Colon (tissue), 2 donors: ENCODE results near the gene KCTD20.
"Not testable (repeated sequence)": the region's sequence is repeated elsewhere in the genome, so short reads cannot be mapped to it uniquely, and the experiment has no call there.

Experiments
- FAIRE-seq: peaks from 2 replicates; lab custom pipeline; 2012; peaks lifted over from hg19 to GRCh38; lab: Jason Lieb, UNC
- donor health status: control.
- donor health status: control.

KCTD20 gene

DNA sequence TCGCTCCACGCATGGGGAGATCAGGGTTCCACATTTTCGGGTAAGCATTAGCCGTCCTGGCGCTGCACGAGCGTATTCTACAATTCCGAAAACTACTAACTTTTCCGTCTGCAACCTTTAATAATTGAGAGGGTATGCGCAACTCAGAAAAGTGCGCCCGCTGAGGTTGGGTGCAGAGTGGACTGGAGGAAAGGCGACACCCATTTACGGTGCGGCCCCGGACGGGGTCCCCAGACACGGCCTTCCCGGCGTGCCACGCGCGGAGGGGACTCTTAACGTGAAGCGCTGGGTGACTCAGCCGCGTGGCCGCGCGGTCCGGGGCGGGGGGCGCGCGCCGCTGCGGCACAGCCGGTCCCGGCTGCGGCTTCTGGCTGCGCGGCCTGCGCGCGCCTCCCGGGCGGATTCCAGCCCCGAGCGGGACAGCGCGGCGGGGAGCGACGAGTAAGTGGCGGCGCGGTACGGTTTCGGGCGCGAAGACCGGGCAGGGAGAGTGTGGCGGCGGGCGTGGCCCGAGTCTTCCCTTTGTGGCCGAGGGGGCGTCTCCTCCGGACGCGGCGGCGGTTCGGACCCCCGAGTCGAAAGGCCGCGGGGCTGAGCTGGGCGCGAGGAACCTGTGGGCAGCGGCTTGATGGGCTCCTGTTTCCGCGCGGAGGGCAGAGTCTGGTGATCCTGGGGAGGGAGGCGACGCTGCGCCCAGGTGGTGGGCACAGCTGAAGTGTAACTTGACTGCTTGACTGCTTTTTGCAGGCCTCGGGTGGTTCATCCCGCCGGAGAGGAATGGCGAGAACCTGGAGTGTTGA, at the start of gene KCTD20, which contains the start of gene PXT1:
Gene KCTD20 (plus strand): TSS at position 330 of the 800 bp plus-strand sequence. CDS start 27,098 bp downstream, outside the sequence.
Gene PXT1 (minus strand): TSS at position 184 of the 800 bp plus-strand sequence. CDS start 16,772 bp downstream, outside the sequence.
- FAIRE-seq, result no peak

DNA sequence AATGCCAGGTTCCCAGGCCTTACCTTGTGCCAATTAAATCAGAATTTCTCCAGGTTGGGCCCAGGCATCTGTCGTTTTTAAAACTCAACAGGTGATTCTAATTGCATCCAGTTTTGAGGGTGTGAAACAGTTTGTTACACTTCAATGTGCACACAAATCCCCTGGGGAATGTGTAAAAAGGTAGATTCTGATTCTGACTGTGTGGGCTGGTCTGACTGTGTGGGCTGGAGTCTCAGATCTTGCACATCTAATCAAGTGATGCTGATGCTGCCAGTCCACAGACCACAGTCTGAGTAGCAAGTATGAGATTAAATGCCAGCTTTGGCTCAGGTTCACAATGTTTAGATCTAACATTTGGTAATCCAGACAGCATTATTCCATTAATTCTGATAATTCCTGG, 42.8 kb upstream of the KCTD20 start:
- no peak for FAIRE-seq

- FAIRE-seq, result no peak
Measured at GRCh38 chr6:36402481-36402880, 40.3 kb upstream of the KCTD20 start.

GRCh38 chr6:36404164-36404563, 38.6 kb upstream of the KCTD20 start:
- FAIRE-seq, result no peak

- not testable (repeated sequence) for FAIRE-seq
Measured at GRCh38 chr6:36409718-36410117, 33.1 kb upstream of the KCTD20 start.

GRCh38 chr6:36413489-36414480, 29.0 kb upstream of the KCTD20 start:
- no peak for FAIRE-seq

- FAIRE-seq, result no peak
Measured at GRCh38 chr6:36414481-36414880, 28.3 kb upstream of the KCTD20 start.

GRCh38 chr6:36418558-36418957, 24.2 kb upstream of the KCTD20 start:
- FAIRE-seq, result no peak

DNA sequence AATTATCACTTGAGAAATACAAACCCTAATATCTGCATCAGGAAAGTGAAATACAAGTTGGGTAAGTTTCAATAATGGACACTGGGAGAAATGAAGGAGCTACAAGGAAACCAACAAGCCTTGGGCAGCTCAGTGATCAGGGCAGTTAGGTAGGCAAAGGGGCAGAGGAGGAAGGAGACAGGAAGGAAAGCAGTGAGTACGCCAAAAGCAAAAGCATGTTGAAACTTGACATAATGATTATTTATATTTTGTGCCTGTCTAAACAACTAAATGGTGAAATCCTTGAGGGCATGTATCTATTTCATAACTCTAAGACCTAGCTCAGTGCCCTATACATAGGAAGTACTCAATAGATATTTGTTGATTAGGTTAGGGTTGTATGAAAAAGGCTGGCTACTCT, 23.5 kb upstream of the KCTD20 start:
- no peak for FAIRE-seq

DNA sequence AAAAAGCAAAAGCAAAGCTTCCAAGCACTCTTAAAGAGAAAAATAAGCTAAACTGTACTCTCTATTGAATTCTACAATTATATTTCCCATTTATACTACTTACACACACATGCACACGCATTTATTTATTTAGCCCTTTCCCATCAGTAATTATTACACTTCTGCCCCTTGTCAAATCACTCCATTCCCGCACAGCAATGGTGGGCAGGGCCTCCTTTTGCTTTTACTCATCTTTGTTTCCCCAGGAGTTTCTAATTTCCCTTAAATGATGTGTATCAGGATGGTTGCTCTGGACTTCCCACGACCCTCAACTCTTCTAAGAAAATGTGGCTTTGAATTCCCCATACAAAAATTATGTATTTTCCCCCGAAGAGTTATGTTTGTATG, 20.1 kb upstream of the KCTD20 start:
- FAIRE-seq, result no peak

DNA sequence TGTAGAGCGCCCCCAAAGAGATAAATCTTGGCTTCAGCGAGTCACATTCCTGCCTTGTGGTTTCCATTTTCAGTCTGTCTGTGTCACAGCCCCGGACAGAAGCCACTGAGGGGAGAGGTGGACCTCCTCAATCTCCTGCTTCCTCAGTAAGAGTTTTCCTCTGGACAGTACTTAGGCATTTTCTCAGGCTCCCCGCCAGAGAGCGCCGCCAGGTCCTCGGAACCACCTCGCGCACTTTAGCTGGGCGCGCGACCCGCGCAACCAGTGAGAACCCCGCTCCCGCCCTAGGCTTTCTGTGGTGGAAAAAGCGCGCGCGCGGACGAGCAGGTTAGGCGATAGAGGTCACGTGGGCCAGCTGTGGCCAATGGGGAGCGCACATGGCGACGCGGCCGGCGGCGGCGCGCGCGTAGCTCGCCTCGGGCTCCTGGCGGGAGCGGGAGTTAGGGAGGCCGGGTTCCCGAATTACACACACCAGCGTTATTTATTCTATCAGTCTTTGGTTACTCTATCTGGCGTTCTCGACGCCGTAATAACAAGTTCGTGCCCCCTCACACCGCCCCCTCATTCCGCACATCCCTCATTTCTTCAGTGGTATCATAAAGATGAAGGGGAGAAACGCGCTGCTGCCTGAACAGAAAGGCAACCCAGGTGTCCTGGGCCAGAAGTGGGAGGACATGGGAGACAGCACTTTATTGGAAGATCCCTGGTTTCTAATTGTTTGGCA, 19.5 kb upstream of the KCTD20 start:
- no peak for FAIRE-seq

DNA sequence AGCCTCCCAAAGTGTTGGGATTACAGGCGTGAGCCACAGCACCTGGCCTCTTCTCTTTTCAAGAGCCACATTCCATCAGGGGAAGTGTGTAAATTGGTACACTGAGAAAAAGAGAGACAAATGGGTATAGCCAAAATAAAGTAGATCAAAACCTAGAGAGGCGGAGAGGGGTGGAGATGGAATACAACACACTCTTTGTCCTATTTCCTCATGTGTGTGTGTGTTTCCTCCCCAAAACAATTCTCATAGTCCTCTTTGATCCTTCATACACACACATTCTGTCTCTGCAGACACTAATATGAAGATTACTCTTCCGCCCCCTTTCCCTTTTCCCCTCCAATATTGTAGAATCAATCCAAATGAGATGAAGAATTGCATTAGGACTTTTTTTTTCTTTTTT, 16.2 kb upstream of the KCTD20 start:
- no peak for FAIRE-seq

DNA sequence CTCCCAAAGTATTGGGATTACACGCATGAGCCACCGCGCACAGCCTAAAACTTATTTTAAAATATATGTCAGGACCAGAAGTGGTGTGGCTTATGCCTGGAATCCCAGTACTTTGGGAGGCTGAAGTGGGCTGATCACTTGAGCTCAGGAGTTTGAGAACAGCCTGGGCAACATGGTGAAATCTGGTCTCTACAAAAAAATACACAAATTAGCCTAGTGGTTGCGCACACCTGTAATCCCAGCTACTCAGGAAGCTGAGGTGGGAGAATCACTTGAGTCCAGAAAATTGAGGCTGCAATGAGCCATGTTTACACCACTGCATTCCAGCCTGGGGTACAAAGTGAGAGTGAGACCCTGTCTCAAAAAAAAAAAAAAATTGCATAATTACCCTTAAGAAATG, 13.9 kb upstream of the KCTD20 start:
- FAIRE-seq, result no peak

DNA sequence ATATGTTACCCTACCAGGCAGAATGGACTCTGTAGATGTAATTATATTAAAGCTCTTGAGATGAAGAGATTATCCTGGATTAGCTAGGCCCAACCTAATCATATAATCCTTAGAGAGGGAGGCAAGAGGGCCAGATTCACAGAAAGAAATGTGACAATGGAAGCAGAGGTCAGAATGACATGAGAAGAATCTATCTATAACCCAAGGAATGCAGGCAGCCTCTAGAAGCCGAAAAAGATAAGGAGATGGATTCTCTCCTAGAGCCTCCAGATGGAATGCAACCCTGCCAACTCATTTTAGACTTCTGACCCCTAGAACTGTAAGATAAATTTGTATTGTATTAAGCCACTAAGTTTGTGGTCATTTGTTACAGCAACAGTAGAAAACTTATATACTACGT, 12.4 kb upstream of the KCTD20 start:
- FAIRE-seq, result no peak

GRCh38 chr6:36431197-36431596, 11.6 kb upstream of the KCTD20 start:
- no peak for FAIRE-seq

GRCh38 chr6:36432151-36432671, 10.6 kb upstream of the KCTD20 start:
- no peak for FAIRE-seq

DNA sequence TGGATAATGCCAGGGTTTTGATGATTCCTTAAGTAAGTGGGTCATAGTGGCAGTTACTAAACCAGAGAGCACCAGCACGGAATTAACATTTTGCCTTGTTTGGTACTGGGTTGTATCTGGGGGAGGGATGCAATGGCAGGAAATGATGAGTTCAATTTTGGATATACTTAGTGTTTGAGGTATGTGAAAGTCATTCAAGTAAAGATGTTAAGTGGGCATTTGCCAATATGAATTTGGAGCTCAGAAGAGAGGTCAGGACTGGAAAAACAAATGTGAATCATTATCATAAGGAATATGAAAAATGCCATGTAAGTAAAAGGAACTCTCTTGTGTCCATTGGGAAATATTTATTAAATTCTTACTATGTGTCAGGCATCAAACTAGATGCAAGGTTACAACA, 6.3 kb upstream of the KCTD20 start:
- no peak for FAIRE-seq

DNA sequence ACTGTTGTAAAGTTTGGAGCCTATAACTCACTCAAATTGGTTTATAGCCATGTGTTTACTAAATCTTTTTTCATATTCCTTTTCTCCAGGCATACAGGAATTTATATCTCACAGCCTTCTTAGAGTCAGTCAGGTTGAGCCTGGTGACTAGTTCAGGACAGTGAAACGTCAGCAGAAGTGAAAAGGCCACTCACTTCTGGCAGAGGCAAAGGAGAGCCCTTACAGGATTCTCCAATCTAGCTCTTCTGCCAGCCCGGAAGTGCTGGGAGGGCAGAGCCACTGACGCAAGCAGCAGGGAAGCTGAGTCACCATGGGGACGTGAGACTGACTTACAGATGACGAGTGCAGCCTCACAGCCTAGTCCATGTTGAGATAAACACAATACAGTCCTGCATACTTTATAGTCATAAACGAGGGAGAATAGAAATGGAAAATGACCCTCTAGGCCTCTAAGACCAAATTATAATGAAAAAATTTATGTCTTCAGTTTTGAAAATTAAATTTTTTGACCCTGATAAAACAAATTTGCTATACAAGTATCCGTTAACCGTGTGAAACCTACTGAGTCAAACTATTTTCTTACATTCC, 1.4 kb upstream of the KCTD20 start:
- FAIRE-seq, result peak; percentile 64

GRCh38 chr6:36442103-36442670, 613 bp upstream of the KCTD20 start:
- no peak for FAIRE-seq

GRCh38 chr6:36443471-36444428, 950 bp downstream of the KCTD20 start:
- no peak for FAIRE-seq
